ENCODE data around the gene LGMN. TPM values are rescaled to one million over a fixed set of nuclear protein-coding genes. Genes with fewer than 3 reads are reported as not detected.
A peak's percentile ranks its signal among the peaks of the same experiment; 100 is the strongest.
"Not testable (repeated sequence)": the region's sequence is repeated elsewhere in the genome, so short reads cannot be mapped to it uniquely, and the experiment has no call there.

Gene LGMN
- total RNA-seq, 2 experiments from 2014 or later: 0.63 to 1.2 TPM

GRCh38 chr14:92780444-92781232 lies 32.2 kb upstream of the LGMN start:
- Mint-ChIP-seq H3K36me3 (no peaks in the 10 kb centered on the region), H3K4me3 (no peak overlapping the region), H3K27me3 (peaks cover 20% of the 10 kb centered on the region), H3K9me3 (ENCODE audit: low read depth) (no peaks in the 10 kb centered on the region), H3K27ac (no peak overlapping the region), H3K4me1 (peaks cover 11% of the 10 kb centered on the region)
- DNase-seq (no peak), ATAC-seq (peak; percentile 32)
- CTCF ChIA-PET: interaction anchor here (0.9 to 1.3 kb wide), 3 partner anchors 65 to 67 kb away, joined by 3 read pairs; no protein-coding TSS in a partner anchor

GRCh38 chr14:92778868-92779565 lies 30.6 kb upstream of the LGMN start:
- DNase-seq; H3K27ac Mint-ChIP-seq; ATAC-seq; H3K4me3 Mint-ChIP-seq; H3K9me3 Mint-ChIP-seq (ENCODE audit: low read depth); H3K36me3 Mint-ChIP-seq: not testable (repeated sequence)
- CTCF ChIA-PET: interaction anchor here (0.9 kb wide), 1 partner anchor 66 kb away, joined by 3 read pairs; no protein-coding TSS in a partner anchor
- H3K27me3 Mint-ChIP-seq: peaks cover 21% of the 10 kb centered on the region
- H3K4me1 Mint-ChIP-seq: peaks cover 19% of the 10 kb centered on the region

GRCh38 chr14:92775292-92775691 lies 26.9 kb upstream of the LGMN start:
- H3K4me1 Mint-ChIP-seq: peaks cover 21% of the 10 kb centered on the region
- not testable (repeated sequence) for H3K9me3 Mint-ChIP-seq (ENCODE audit: low read depth); H3K4me3 Mint-ChIP-seq; H3K36me3 Mint-ChIP-seq; H3K27ac Mint-ChIP-seq
- DNase-seq (peak; percentile 70), ATAC-seq (peak; percentile 93)
- CTCF ChIA-PET: interaction anchor here (0.7 kb wide), 1 partner anchor 424 kb away, joined by 3 read pairs; no protein-coding TSS in a partner anchor
- H3K27me3 Mint-ChIP-seq: peaks cover 36% of the 10 kb centered on the region

- CTCF ChIA-PET: no interaction called here
- peaks cover 36% of the 10 kb centered on the region for H3K27me3 Mint-ChIP-seq
- DNase-seq (no peak), ATAC-seq (no peak)
- H3K27ac Mint-ChIP-seq: no peak overlapping the region
- H3K4me3 Mint-ChIP-seq: no peak overlapping the region
- no peaks in the 10 kb centered on the region for H3K9me3 Mint-ChIP-seq (ENCODE audit: low read depth)
- H3K36me3 Mint-ChIP-seq: no peaks in the 10 kb centered on the region
- peaks cover 24% of the 10 kb centered on the region for H3K4me1 Mint-ChIP-seq
These were observed 26.1 kb upstream of the LGMN start for GRCh38 chr14:92774572-92774971.

- Mint-ChIP-seq H3K4me3 (no peak overlapping the region), H3K27ac (no peak overlapping the region), H3K27me3 (peaks cover 36% of the 10 kb centered on the region), H3K9me3 (ENCODE audit: low read depth) (no peaks in the 10 kb centered on the region), H3K4me1 (peaks cover 33% of the 10 kb centered on the region), H3K36me3 (no peaks in the 10 kb centered on the region)
- ATAC-seq: no peak
- CTCF ChIA-PET: no interaction called here
- no peak for DNase-seq
These were observed 22.1 kb upstream of the LGMN start for GRCh38 chr14:92770484-92770883.

GRCh38 chr14:92768795-92769194 lies 20.4 kb upstream of the LGMN start:
- Mint-ChIP-seq H3K36me3 (no peaks in the 10 kb centered on the region), H3K27me3 (peaks cover 41% of the 10 kb centered on the region), H3K9me3 (ENCODE audit: low read depth) (no peaks in the 10 kb centered on the region), H3K4me3 (no peak overlapping the region), H3K27ac (no peak overlapping the region), H3K4me1 (peaks cover 24% of the 10 kb centered on the region)
- CTCF ChIA-PET: interaction anchor here (0.7 to 1.2 kb wide), 2 partner anchors 54 to 395 kb away, joined by 3 read pairs; no protein-coding TSS in a partner anchor
- DNase-seq (no peak), ATAC-seq (no peak)

- ATAC-seq (peak; percentile 92), DNase-seq (peak; percentile 83)
- H3K4me1 Mint-ChIP-seq: peaks cover 24% of the 10 kb centered on the region
- peaks cover 42% of the 10 kb centered on the region for H3K27me3 Mint-ChIP-seq
- not testable (repeated sequence) for H3K27ac Mint-ChIP-seq; H3K36me3 Mint-ChIP-seq; H3K9me3 Mint-ChIP-seq (ENCODE audit: low read depth); H3K4me3 Mint-ChIP-seq
- CTCF ChIA-PET: interaction anchor here (0.7 to 1.5 kb wide), 6 partner anchors 14 to 396 kb away, joined by 3 to 4 read pairs (median 3); no protein-coding TSS in a partner anchor
These were observed 19.8 kb upstream of the LGMN start for GRCh38 chr14:92768236-92768635.

GRCh38 chr14:92763666-92764631 lies 15.5 kb upstream of the LGMN start:
- Mint-ChIP-seq H3K4me1 (peaks cover 29% of the 10 kb centered on the region), H3K27me3 (peaks cover 55% of the 10 kb centered on the region)
- CTCF ChIA-PET: interaction anchor here (1.3 kb wide), 1 partner anchor 27 kb away, joined by 3 read pairs; no protein-coding TSS in a partner anchor
- ATAC-seq; H3K4me3 Mint-ChIP-seq; H3K9me3 Mint-ChIP-seq (ENCODE audit: low read depth); H3K36me3 Mint-ChIP-seq; H3K27ac Mint-ChIP-seq; DNase-seq: not testable (repeated sequence)

GRCh38 chr14:92760524-92760805 lies 12.0 kb upstream of the LGMN start:
- Mint-ChIP-seq H3K36me3 (peaks cover 3% of the 10 kb centered on the region), H3K27me3 (peaks cover 40% of the 10 kb centered on the region), H3K4me3 (no peak overlapping the region), H3K9me3 (ENCODE audit: low read depth) (no peaks in the 10 kb centered on the region), H3K4me1 (peaks cover 20% of the 10 kb centered on the region), H3K27ac (no peak overlapping the region)
- ATAC-seq (no peak), DNase-seq (no peak)
- CTCF ChIA-PET: no interaction called here

- CTCF ChIA-PET: interaction anchor here (1.1 kb wide), 1 partner anchor 16 kb away, joined by 3 read pairs; no protein-coding TSS in a partner anchor
- DNase-seq: no peak
- Mint-ChIP-seq H3K4me3 (no peak overlapping the region), H3K27ac (no peak overlapping the region), H3K36me3 (peaks cover 3% of the 10 kb centered on the region), H3K27me3 (peaks cover 36% of the 10 kb centered on the region), H3K9me3 (ENCODE audit: low read depth) (no peaks in the 10 kb centered on the region), H3K4me1 (peaks cover 23% of the 10 kb centered on the region)
- ATAC-seq: no peak
These were observed 11.5 kb upstream of the LGMN start for GRCh38 chr14:92759679-92760523.

- Mint-ChIP-seq H3K36me3 (peaks cover 3% of the 10 kb centered on the region), H3K27ac (no peak overlapping the region), H3K27me3 (peaks cover 31% of the 10 kb centered on the region), H3K4me1 (peaks cover 23% of the 10 kb centered on the region), H3K9me3 (ENCODE audit: low read depth) (no peaks in the 10 kb centered on the region), H3K4me3 (no peak overlapping the region)
- DNase-seq (no peak), ATAC-seq (no peak)
- CTCF ChIA-PET: interaction anchor here (1.1 kb wide), 1 partner anchor 15 kb away, joined by 3 read pairs; no protein-coding TSS in a partner anchor
These were observed 10.9 kb upstream of the LGMN start for GRCh38 chr14:92759300-92759678.

- ATAC-seq: no peak
- CTCF ChIA-PET: no interaction called here
- Mint-ChIP-seq H3K4me3 (no peak overlapping the region), H3K36me3 (peaks cover 3% of the 10 kb centered on the region), H3K27ac (no peak overlapping the region), H3K4me1 (peaks cover 26% of the 10 kb centered on the region), H3K9me3 (ENCODE audit: low read depth) (no peaks in the 10 kb centered on the region), H3K27me3 (peaks cover 24% of the 10 kb centered on the region)
- DNase-seq: no peak
These were observed 8.0 kb upstream of the LGMN start for GRCh38 chr14:92756446-92756845.
